Activated B cell treated with CpG ODN at 0.5 μM for 24 hours (primary cell): ENCODE data around the gene CEP43. TPM values are rescaled to one million over a fixed set of nuclear protein-coding genes. Genes with fewer than 3 reads are reported as not detected.

Experiments used
- ATAC-seq: fragments of 200-7000 bp; cut with Tn5 transposase; one replicate; pipeline ENCODE4 v1.10.0; 2021; ENCODE audit warnings: low read depth, mild to moderate bottlenecking, moderate library complexity
- CTCF ChIA-PET: fragments of 350-600 bp; sonication (Branson Sonifier 250); formaldehyde crosslinking; loops from one replicate; lab custom pipeline; 2021; ENCODE audit warnings: antibody characterized with exemption; lab: Charles Lee
- POLR2A ChIA-PET: fragments of 350-600 bp; sonication (Branson Sonifier 250); formaldehyde crosslinking; loops from one replicate; lab custom pipeline; 2021; ENCODE audit warnings: antibody characterized with exemption; lab: Charles Lee
- DNase-seq: peaks from one replicate; pipeline ENCODE4 v3.0.0; 2022
- H3K27ac Mint-ChIP-seq: one replicate; pipeline ENCODE4 v1.8.0; 2020; ENCODE audit warnings: mixed read lengths
- H3K27me3 Mint-ChIP-seq: one replicate; pipeline ENCODE4 v1.8.0; 2021; ENCODE audit warnings: mixed read lengths
- H3K36me3 Mint-ChIP-seq: one replicate; pipeline ENCODE4 v1.8.0; 2021; ENCODE audit warnings: low read depth, mixed read lengths
- H3K4me1 Mint-ChIP-seq: one replicate; pipeline ENCODE4 v1.8.0; 2021; ENCODE audit warnings: mixed read lengths
- H3K4me3 Mint-ChIP-seq: one replicate; pipeline ENCODE4 v1.8.0; 2020; ENCODE audit warnings: mild to moderate bottlenecking, mixed read lengths
- H3K9me3 Mint-ChIP-seq: one replicate; pipeline ENCODE4 v1.8.0; 2020; ENCODE audit warnings: mixed read lengths
- CTCF ChIP-seq: fragments of 200-600 bp; IDR thresholded peaks from one replicate; pipeline ENCODE4 v1.8.0; 2022; ENCODE audit warnings: antibody characterized with exemption, mild to moderate bottlenecking
- intact Hi-C: fragments of 100-400 bp; cut with micrococcal nuclease; formaldehyde crosslinking; loops from one replicate; pipeline ENCODE4 v1.15.1; 2024
- total RNA-seq: library from RNA; stranded (reverse); gene quantifications from 2 replicates; pipeline ENCODE4 v1.2.3, GENCODE V29; 2022

The CEP43 gene
- total RNA-seq, 1 donor from 2014 or later, result 31.0 TPM

- Mint-ChIP-seq H3K36me3 (peaks cover 6% of the 10 kb centered on the region), H3K4me1 (peaks cover 11% of the 10 kb centered on the region)
- DNase-seq, result no peak
Observed at GRCh38 chr6:166987930-166988329, 11.3 kb upstream of the CEP43 start.

GRCh38 chr6:166988674-166989201 lies 10.5 kb upstream of the CEP43 start:
- intact Hi-C loops, result loop anchor here (1.0 to 5.0 kb wide), 8 partner anchors 29 to 299 kb away; no protein-coding TSS in a partner anchor
- Mint-ChIP-seq H3K27ac (no peak overlapping the region), H3K9me3 (no peaks in the 10 kb centered on the region), H3K36me3 (peaks cover 3% of the 10 kb centered on the region), H3K27me3 (no peaks in the 10 kb centered on the region), H3K4me1 (peaks cover 11% of the 10 kb centered on the region), H3K4me3 (no peak overlapping the region)
- ChIA-PET POLR2A (interaction anchor here (0.8 to 2.4 kb wide), 8 partner anchors 11 to 154 kb away, joined by 3 to 24 read pairs (median 8); partner anchors contain the start of genes CEP43 and RNASET2), CTCF (interaction anchor here (0.7 to 3.5 kb wide), 22 partner anchors 19 to 547 kb away, joined by 3 to 80 read pairs (median 8); partner anchors contain the start of genes CCR6 and RNASET2)
- no peak for TF ChIP-seq CTCF
- DNase-seq, result no peak
- no peak for ATAC-seq

More at GRCh38 chr6:166987930-166988329, 11.3 kb upstream of the CEP43 start:
- Mint-ChIP-seq H3K27ac (no peak overlapping the region), H3K27me3 (no peaks in the 10 kb centered on the region), H3K4me3 (no peak overlapping the region), H3K9me3 (no peaks in the 10 kb centered on the region)
- ATAC-seq, result no peak
- ChIA-PET POLR2A (interaction anchor here (0.8 to 2.4 kb wide), 5 partner anchors 11 to 155 kb away, joined by 3 to 24 read pairs (median 4); partner anchors contain the start of genes CEP43 and RNASET2), CTCF (interaction anchor here (0.7 to 3.5 kb wide), 13 partner anchors 19 to 546 kb away, joined by 3 to 80 read pairs (median 6); partner anchors contain the start of genes CCR6 and RNASET2)
- TF ChIP-seq CTCF, result no peak
- intact Hi-C loops, result loop anchor here (2.0 to 5.0 kb wide), 3 partner anchors 125 to 299 kb away; no protein-coding TSS in a partner anchor

GRCh38 chr6:166989427-166990032 lies 9.7 kb upstream of the CEP43 start:
- TF ChIP-seq CTCF, result peak; percentile 40
- peak; percentile 22 for DNase-seq
- POLR2A ChIA-PET, result interaction anchor here (0.6 to 2.4 kb wide), 10 partner anchors 20 to 648 kb away, joined by 3 to 24 read pairs (median 7); partner anchors contain the start of gene RNASET2
- Mint-ChIP-seq H3K27me3 (no peaks in the 10 kb centered on the region), H3K36me3 (peaks cover 3% of the 10 kb centered on the region), H3K4me1 (peaks cover 11% of the 10 kb centered on the region), H3K4me3 (no peak overlapping the region), H3K9me3 (no peaks in the 10 kb centered on the region), H3K27ac (no peak overlapping the region)
- CTCF ChIA-PET, result interaction anchor here (0.7 to 3.5 kb wide), 34 partner anchors 9 to 533 kb away, joined by 3 to 80 read pairs (median 6); partner anchors contain the start of genes CCR6, CEP43, RNASET2 and UNC93A
- intact Hi-C loops, result loop anchor here (1.0 to 5.0 kb wide), 8 partner anchors 30 to 298 kb away; no protein-coding TSS in a partner anchor
- peak; percentile 99 for ATAC-seq

- H3K9me3 Mint-ChIP-seq, result no peaks in the 10 kb centered on the region
- peaks cover 23% of the 10 kb centered on the region for H3K4me1 Mint-ChIP-seq
- CTCF ChIA-PET, result interaction anchor here (1.7 kb wide), 1 partner anchor 146 kb away, joined by 9 read pairs; no protein-coding TSS in a partner anchor
- DNase-seq (no peak), ATAC-seq (no peak)
- POLR2A ChIA-PET, result interaction anchor here (0.9 kb wide), 1 partner anchor 144 kb away, joined by 3 read pairs; no protein-coding TSS in a partner anchor
- no peak overlapping the region for H3K27ac Mint-ChIP-seq
- intact Hi-C loops, result loop anchor here (5.0 kb wide), 3 partner anchors 356 to 654 kb away; partner anchors contain the start of genes RAMACL and SFT2D1
- no peaks in the 10 kb centered on the region for H3K27me3 Mint-ChIP-seq
- H3K36me3 Mint-ChIP-seq, result peaks cover 7% of the 10 kb centered on the region
- TF ChIP-seq CTCF, result no peak
- H3K4me3 Mint-ChIP-seq, result no peak overlapping the region
Observed at GRCh38 chr6:166996406-166996805, 2.8 kb upstream of the CEP43 start.
